IPS-15b (cell line): ENCODE measurements around the gene BRD9.

Experiments used
- H3K27me3 ChIP-seq: one replicate; pipeline ENCODE4 v1.6.1; 2013; ENCODE audit warnings: low read length; ENCODE audit not compliant: control insufficient read depth, insufficient read depth
- H3K36me3 ChIP-seq: one replicate; pipeline ENCODE4 v1.6.1; 2013; ENCODE audit warnings: low read length; ENCODE audit not compliant: control insufficient read depth, insufficient read depth
- H3K4me1 ChIP-seq: one replicate; pipeline ENCODE4 v1.6.1; 2013; ENCODE audit warnings: mild to moderate bottlenecking, low read length; ENCODE audit not compliant: control insufficient read depth, insufficient read depth
- H3K4me3 ChIP-seq: one replicate; pipeline ENCODE4 v1.5.1; 2013; ENCODE audit warnings: low read depth, low read length
- H3K9ac ChIP-seq: one replicate; pipeline ENCODE4 v1.6.1; 2013; ENCODE audit warnings: low read depth, mild to moderate bottlenecking, low read length
- H3K9me3 ChIP-seq: one replicate; pipeline ENCODE4 v1.6.1; 2013; ENCODE audit warnings: mild to moderate bottlenecking, low read length; ENCODE audit not compliant: control insufficient read depth, insufficient read depth

The BRD9 gene

DNA sequence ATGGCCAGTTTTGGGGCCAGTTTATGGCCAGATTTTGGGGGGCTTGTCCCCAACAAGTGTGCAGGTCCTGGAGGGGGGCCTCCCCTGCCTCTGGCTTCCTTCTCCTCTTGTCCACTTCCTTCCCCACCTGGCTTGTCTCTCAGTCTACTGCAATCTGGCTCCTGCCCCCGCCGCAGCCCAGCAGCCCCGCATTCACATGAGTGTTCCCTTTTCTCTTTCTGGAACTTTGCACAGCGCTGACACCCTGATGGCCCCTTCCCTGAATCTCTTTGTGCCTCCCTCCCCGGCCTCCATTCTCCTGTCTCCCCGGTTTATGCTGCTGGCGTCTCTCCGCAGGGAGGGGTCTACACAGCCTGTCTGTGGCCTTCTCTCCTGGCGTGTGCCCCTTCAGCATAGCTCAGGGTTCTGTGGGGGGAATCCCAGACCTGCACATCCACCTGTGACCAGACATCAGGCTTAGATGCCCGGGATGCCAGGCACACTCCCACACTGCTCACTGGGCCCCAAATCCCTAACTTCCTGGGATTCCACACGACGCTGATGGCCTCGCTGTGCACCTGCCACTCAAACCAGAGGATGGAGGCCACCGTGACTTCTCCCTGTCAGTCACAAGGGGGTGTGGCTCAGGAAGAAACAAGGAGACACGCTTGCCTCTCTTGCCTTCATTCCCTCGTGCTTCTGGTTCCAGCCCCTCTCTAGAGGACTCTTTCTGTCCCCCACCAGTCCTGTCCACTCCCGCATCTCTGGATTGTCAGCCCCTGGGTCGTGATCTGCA lies 17.6 kb upstream of the BRD9 start:
- Histone ChIP-seq H3K36me3 (peaks cover 77% of the 10 kb centered on the region), H3K9ac (no peak overlapping the region), H3K27me3 (no peaks in the 10 kb centered on the region), H3K4me1 (no peaks in the 10 kb centered on the region), H3K9me3 (no peaks in the 10 kb centered on the region), H3K4me3 (no peak overlapping the region)

GRCh38 chr5:909086-909485 lies 16.5 kb upstream of the BRD9 start:
- no peaks in the 10 kb centered on the region for H3K27me3 ChIP-seq
- H3K9ac ChIP-seq = no peak overlapping the region
- no peaks in the 10 kb centered on the region for H3K4me1 ChIP-seq
- no peak overlapping the region for H3K4me3 ChIP-seq
- H3K36me3 ChIP-seq = peaks cover 74% of the 10 kb centered on the region
- no peaks in the 10 kb centered on the region for H3K9me3 ChIP-seq

GRCh38 chr5:908172-908571 lies 15.6 kb upstream of the BRD9 start:
- H3K4me1 ChIP-seq = no peaks in the 10 kb centered on the region
- no peaks in the 10 kb centered on the region for H3K9me3 ChIP-seq
- H3K9ac ChIP-seq = no peak overlapping the region
- no peak overlapping the region for H3K4me3 ChIP-seq
- H3K27me3 ChIP-seq = no peaks in the 10 kb centered on the region
- peaks cover 68% of the 10 kb centered on the region for H3K36me3 ChIP-seq

- H3K36me3 ChIP-seq = peaks cover 62% of the 10 kb centered on the region
- no peaks in the 10 kb centered on the region for H3K9me3 ChIP-seq
- H3K4me3 ChIP-seq = no peak overlapping the region
- H3K27me3 ChIP-seq = no peaks in the 10 kb centered on the region
- H3K9ac ChIP-seq = no peak overlapping the region
- no peaks in the 10 kb centered on the region for H3K4me1 ChIP-seq
Observed at GRCh38 chr5:907366-907910, 14.8 kb upstream of the BRD9 start.

DNA sequence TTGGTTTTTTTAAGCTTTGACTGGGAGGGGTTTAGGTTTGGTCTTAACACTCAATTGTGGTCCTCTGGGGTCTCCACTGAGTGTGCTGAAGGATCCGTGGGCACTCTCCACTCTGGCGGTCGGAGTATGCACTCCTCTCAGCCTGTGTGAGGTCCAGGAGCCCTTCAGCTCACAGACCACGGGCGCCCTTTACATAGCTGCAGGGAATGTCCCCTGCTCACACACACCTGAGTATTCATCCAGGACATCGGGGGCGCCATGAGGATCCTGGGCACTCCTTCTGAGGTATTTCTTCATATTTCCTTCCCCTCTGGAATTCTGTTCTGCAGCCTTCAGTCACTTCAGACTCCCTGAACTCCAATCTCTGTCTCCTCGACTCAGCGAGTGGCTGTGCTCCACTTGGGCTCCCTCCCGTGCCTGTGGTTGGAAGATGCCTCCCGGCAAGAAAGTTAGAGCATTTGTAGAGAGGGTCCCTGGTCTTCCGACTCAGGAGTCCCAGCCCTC lies 12.6 kb upstream of the BRD9 start:
- Histone ChIP-seq H3K36me3 (peaks cover 51% of the 10 kb centered on the region), H3K9ac (no peak overlapping the region), H3K4me1 (no peaks in the 10 kb centered on the region), H3K4me3 (no peak overlapping the region), H3K9me3 (no peaks in the 10 kb centered on the region), H3K27me3 (no peaks in the 10 kb centered on the region)

DNA sequence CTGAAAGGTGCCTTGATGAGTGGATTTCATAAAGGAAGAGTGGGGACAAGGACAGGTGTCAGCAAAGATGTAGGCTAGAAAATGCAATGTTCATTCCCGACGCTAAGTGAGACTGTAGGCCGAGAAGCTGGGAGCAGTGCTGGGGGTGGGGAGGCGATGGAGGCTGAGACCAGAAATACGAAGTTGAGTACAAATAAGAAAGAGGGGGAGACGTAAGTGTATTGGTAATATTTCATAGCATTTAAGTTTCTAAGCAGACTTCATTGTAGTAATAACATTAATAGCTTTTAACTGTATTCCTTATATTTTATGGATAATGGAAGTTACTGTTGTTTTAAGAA lies 11.1 kb upstream of the BRD9 start:
- peaks cover 42% of the 10 kb centered on the region for H3K36me3 ChIP-seq
- H3K27me3 ChIP-seq = no peaks in the 10 kb centered on the region
- no peak overlapping the region for H3K9ac ChIP-seq
- no peak overlapping the region for H3K4me3 ChIP-seq
- H3K4me1 ChIP-seq = no peaks in the 10 kb centered on the region
- no peaks in the 10 kb centered on the region for H3K9me3 ChIP-seq

DNA sequence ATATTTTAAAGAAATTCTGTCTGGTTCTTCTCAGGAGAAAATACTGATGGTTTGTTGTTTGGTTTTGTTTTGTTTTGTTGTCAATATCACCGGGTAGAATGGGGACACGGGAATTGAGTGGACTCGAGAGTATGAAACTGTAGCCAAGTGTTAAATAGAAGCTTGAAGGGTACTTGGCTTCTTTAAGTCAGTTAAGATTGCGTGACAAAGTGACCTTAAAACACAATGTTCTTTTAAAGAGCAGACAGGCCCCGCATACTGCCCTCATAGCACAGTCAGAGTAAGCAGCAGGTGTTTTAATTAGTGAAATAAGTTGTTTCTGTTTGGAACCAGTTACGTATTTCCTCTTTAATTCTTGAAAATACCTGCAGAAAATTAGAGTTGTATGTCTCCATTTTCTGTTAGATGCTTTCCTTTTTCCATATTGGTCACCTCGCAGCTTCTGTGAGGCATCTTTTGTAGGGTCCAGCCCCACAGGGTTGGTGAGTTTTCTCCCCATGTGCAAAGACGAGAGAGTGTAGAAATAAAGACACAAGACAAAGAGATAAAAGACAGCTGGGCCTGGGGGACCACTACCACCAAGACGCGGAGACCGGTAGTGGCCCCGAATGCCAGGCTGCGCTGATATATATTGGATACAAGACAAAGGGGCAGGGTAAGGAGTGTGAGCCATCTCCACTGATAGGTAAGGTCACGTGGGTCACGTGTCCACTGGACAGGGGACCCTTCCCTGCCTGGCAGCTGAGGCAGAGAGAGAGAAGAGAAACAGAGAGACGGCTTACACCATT lies 9.7 kb upstream of the BRD9 start:
- H3K27me3 ChIP-seq = no peaks in the 10 kb centered on the region

GRCh38 chr5:900781-901180 lies 8.2 kb upstream of the BRD9 start:
- H3K27me3 ChIP-seq = no peaks in the 10 kb centered on the region
- H3K9me3 ChIP-seq = no peaks in the 10 kb centered on the region
- peaks cover 27% of the 10 kb centered on the region for H3K36me3 ChIP-seq
- no peak overlapping the region for H3K9ac ChIP-seq
- no peaks in the 10 kb centered on the region for H3K4me1 ChIP-seq
- H3K4me3 ChIP-seq = no peak overlapping the region

More for the DNA sequence above, 9.7 kb upstream of the BRD9 start:
- no peaks in the 10 kb centered on the region for H3K4me1 ChIP-seq
- H3K4me3 ChIP-seq = no peak overlapping the region
- H3K9ac ChIP-seq = no peak overlapping the region
- no peaks in the 10 kb centered on the region for H3K9me3 ChIP-seq
- peaks cover 29% of the 10 kb centered on the region for H3K36me3 ChIP-seq

GRCh38 chr5:893711-894110 lies 1.1 kb upstream of the BRD9 start:
- H3K9ac ChIP-seq = peak overlapping the region; percentile 93
- peaks cover 34% of the 10 kb centered on the region for H3K36me3 ChIP-seq
- H3K4me1 ChIP-seq = peaks cover 5% of the 10 kb centered on the region
- H3K27me3 ChIP-seq = no peaks in the 10 kb centered on the region
- H3K9me3 ChIP-seq = no peaks in the 10 kb centered on the region
- H3K4me3 ChIP-seq = peak overlapping the region; percentile 94

DNA sequence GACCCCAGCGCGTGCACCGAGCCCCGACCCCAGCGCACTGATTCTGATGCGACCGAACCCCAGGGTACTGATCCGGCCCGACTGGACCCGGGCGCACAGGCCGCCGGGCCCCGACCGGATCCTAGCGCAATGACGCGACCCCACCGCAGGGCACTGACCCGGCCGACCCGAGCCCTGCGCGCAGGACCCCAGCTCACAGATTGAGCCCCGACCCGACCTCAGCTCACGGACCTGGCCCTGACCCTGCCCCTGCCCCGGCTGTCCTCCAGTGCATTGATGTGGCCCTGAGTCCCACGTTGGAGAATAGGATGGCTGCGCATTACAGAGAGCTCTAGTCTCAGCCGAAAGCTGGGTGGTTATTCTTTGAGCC lies 521 bp upstream of the BRD9 start:
- Histone ChIP-seq H3K27me3 (no peaks in the 10 kb centered on the region), H3K9ac (peak overlapping the region; percentile 93), H3K4me1 (peaks cover 5% of the 10 kb centered on the region), H3K9me3 (no peaks in the 10 kb centered on the region), H3K36me3 (peaks cover 40% of the 10 kb centered on the region), H3K4me3 (peak overlapping the region; percentile 94)

- Histone ChIP-seq H3K9ac (peak overlapping the region; percentile 90), H3K4me3 (peak overlapping the region; percentile 94), H3K27me3 (no peaks in the 10 kb centered on the region), H3K36me3 (peaks cover 49% of the 10 kb centered on the region), H3K9me3 (no peaks in the 10 kb centered on the region), H3K4me1 (peaks cover 5% of the 10 kb centered on the region)
Observed at GRCh38 chr5:891837-892393, 686 bp downstream of the BRD9 start.
